Astrocyte of the hippocampus (primary cell): ENCODE measurements around the gene CROCC.
A peak's percentile ranks its signal among the peaks of the same experiment; 100 is the strongest.
"Not testable (repeated sequence)": the region's sequence is repeated elsewhere in the genome, so short reads cannot be mapped to it uniquely, and the experiment has no call there.

ENCODE experiments used
- DNase-seq: peaks from one replicate; pipeline ENCODE4 v3.0.0; 2011; ENCODE audit warnings: low read depth, low spot score

The CROCC gene

GRCh38 chr1:16936580-16936979 lies 14.8 kb downstream of the CROCC start:
- not testable (repeated sequence) for DNase-seq

DNA sequence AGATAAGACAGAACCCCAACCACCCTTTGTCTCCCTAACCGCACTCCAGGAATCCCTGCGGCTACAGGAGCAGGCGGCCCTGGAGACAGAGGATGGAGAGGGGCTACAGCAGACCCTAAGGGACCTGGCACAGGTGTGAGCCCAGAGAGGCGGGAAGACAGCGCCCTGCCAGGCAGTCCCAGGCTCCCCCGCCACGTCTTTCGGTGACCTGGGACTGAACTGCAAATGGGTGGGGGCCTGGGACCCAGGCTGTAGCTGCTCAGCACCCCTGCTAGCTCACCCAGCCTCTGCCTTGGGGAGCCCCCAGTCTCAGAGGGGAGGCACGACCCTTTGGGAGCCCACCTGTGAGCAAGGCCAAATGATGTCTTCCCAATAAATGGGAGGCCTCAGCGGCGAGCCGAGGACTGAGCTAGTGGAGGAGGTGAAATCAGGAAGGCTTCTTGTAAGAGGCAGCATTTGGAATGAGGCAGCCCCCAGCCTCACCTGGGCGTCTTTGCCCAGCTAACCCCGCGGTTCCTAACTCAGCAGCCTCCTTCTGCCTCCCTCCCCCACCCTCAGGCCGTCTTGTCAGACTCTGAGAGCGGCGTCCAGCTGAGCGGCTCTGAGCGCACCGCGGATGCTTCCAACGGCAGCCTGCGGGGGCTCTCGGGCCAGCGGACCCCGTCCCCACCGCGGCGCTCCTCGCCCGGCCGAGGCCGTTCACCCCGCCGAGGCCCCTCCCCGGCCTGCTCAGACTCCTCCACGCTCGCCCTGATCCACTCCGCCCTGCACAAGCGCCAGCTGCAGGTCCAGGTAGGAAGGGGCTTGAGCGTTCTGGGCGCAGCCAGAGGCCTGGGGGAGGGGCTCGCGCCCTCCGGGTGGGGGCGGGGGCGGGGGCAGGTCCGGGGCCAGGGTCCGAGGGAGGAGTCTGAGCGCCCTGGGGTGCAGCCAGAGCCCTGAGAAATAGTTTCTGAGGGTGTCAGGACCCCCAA lies 16.9 kb downstream of the CROCC start:
- no peak for DNase-seq

DNA sequence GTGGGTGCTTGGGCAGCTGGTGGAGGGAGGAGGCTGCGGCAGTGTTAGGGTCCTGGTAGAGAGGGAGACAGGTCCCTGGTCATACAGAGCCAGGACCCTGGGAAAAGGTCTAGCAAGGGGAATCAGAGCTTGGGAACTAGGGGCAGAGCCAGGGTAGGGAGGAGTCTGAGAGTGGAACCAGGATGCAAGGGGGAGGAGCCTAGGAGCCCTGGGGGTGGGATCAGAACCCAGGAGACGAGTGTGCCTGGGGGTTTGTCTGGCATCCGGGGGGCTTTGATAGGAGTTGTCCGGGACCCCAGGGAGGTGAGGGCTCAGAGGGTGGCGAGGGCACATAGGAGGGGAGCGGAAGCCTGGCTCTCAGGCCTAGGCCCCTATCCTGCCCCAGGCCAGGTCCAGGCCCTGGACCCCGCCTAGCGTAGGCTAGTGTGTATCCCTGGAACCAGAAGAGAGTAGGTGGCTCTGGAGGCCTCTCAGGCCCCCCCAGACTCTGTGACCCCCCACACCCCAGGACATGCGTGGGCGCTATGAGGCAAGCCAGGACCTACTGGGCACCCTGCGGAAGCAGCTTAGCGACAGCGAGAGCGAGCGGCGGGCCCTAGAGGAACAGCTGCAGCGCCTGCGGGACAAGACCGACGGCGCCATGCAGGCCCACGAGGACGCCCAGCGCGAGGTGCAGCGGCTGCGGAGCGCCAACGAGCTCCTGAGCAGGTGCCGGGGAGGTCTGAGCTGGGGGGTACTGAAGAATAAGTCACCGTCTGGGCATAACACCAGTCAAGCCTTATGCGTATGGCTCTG lies 17.9 kb downstream of the CROCC start:
- DNase-seq, result not testable (repeated sequence)

DNA sequence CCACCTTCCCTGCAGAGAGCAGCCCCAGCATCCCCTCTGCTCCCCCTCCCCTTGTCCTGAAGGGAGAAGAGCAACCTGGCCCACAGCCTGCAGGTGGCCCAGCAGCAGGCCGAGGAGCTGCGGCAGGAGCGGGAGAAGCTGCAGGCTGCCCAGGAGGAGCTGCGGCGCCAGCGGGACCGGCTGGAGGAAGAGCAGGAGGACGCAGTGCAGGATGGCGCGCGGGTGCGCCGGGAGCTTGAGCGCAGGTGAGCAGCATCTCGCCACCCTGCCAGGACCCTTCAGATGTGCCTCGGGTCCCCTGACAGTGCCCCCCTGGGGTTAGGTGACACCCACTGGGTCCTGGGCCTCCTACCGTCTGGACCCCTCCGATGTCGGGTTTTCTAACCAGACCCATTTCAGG lies 22.3 kb downstream of the CROCC start:
- no peak for DNase-seq

DNA sequence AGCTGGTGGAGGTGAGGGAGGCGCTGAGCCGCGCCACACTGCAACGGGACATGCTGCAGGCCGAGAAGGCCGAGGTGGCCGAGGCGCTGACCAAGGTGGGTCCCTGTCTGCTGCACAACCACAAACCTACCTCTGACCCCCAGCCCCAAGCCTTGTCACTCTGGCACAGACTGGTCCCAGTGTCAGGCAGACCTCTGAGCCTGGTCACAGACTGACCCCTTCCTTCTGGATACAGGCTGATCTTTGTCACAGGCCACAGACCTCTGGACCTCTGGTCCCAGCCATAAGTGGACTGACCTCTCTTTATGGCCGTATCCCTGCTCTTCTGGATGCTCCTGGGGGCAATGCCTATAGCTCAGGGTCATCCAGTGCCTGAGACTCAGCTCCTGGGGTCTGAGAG lies 23.8 kb downstream of the CROCC start:
- DNase-seq, result not testable (repeated sequence)

- DNase-seq, result not testable (repeated sequence)
Observed at GRCh38 chr1:16946185-16946584, 24.5 kb downstream of the CROCC start.

- no peak for DNase-seq
Observed at GRCh38 chr1:16946646-16947045, 24.9 kb downstream of the CROCC start.

DNA sequence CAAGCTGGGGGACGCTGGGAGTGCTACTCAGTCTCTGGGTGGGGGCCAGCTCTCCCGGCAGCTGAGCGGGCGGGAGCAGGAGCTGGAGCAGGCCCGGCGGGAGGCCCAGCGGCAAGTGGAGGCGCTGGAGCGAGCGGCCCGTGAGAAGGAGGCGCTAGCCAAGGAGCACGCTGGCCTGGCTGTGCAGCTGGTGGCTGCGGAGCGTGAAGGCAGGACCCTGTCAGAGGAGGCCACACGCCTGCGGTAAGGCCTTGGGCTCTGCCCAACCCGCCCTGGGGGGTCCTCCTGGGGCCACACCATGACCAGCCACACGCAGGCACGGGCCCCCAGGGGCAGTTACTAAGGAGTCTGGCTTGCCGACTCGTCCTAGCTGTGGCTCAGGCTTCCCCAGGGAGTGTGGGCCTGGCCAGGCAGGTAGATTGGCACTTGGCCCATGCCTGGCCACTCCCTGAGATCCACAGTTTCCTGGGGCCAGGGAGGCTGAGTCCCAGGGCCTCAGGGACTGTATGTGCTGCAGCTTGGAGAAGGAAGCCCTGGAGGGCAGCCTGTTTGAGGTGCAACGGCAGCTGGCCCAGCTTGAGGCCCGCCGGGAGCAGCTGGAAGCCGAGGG lies 26.7 kb downstream of the CROCC start:
- peak; percentile 42 for DNase-seq

DNA sequence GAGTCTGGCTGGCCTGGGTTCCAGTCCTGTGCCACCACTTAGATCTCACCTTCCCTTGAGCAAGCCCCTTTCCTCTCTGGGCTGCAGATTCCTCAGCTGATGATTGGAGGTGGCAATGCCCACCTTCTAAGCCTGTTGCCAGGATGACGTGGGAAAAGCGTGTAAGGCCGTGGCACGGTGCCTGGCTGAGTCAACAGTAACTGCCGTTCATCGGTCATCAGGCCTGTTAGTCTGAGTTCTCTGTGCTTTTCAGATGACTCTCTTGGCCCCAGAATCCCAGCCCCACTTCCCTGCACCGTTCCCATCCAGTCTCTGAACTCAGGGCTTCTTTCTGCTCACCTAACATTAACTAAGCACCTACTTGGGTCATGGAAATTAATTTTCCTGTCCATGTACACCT lies 27.3 kb downstream of the CROCC start:
- peak; percentile 84 for DNase-seq

DNA sequence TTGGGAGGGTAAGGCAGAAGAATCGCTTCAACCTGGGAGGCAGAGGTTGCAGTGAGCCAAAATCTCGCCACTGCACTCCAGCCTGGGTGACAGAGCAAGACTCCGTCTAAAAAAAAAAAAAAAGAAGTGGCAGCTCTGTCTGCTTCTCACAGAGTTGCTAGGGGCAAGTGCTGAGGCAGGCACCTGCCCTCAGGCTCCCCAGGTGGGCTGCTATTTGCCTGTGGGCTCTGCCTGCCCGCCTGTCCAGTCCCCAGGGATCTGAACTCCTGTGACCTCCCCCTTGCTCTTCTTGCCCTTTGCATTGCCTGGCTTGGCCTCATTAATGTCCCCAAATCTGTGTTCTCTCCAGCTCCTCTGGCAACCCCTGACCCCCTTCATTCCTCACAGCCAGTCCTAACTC lies 30.6 kb downstream of the CROCC start:
- DNase-seq, result not testable (repeated sequence)

DNA sequence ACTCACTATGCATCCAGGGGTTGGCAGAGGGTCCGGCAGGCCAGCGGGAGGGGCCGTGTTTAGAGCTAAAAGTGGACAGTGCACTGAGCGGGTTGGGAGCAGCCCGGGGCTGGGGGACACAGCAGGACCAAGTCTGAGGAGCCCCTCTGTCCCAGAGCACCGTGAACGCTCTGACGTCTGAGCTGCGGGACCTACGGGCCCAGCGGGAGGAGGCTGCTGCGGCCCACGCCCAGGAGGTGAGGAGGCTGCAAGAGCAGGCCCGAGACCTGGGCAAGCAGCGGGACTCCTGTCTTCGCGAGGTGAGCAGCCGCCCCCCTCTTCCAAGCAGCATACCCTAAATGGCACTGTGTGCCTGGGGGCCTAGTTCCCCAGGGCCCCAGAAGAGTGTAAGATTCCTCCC lies 32.8 kb downstream of the CROCC start:
- no peak for DNase-seq

- DNase-seq, result no peak
Observed at GRCh38 chr1:16955186-16955585, 33.5 kb downstream of the CROCC start.

DNA sequence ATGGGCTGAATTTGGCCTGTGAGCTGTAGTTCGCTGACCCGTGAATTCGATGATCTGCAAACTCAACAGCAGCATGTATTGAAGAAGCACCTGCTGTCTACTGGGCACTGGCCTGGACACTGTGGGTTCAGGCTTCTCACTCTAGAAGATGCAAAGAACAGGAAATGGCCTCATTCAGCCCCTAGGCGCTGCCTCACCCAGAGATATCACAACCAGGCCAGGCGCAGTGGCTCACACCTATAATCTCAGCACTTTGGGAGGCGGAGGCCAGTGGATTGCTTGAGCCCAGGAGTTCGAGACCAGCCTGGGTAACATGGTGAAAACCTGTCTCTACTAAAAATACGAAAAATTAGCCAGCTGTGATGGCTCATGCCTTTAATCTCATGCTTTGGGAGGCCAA lies 35.0 kb downstream of the CROCC start:
- no peak for DNase-seq

DNA sequence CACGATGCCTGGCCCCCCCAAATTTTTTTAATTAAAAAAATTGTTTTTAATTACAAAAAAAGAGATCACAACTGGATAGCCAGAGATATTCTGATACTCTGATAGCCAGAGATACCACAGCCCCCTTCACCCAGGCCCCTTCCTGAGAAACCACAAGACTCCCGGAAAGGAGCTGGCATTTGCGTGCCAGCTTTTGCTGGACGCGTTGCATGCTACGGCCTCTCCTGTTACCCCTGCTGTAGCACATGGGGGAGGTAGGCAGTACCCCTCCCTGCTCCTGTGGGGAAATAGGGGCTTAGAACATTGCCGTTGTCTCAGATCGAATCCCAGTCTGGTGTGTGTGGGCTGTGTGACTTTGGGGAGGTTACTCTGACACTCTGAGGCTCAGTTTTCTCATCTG lies 36.0 kb downstream of the CROCC start:
- no peak for DNase-seq

GRCh38 chr1:16958475-16958874 lies 36.7 kb downstream of the CROCC start:
- DNase-seq, result no peak

DNA sequence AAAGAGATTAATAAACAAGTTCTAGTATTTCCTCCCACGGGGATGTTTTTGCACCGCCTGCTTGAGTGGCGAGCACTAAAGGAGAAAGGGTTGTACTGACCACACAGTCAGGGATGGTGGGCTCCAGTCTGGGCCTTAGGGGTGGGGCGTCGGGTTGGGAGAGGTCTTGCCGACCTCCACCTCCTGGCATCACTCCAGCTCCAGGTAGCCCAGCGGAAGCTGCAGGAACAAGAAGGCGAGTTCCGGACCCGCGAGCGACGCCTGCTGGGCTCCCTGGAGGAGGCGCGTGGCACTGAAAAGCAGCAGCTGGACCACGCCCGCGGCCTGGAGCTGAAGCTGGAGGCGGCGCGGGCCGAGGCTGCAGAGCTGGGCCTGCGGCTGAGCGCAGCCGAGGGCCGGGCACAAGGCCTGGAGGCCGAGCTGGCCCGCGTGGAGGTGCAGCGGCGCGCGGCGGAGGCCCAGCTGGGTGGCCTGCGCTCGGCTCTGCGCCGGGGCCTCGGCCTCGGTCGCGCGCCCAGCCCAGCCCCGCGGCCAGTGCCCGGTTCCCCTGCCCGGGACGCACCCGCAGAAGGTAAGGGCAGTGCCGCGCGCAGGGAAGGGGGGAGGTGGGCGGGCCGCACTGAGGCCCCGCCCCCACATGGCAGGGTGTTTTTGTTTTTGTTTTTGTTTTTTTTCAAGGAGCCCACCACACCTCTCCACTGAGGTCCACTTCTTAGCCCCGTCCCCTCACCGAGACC lies 39.0 kb downstream of the CROCC start:
- peak; percentile 91 for DNase-seq

- no peak for DNase-seq
Observed at GRCh38 chr1:16961297-16962133, 39.8 kb downstream of the CROCC start.

DNA sequence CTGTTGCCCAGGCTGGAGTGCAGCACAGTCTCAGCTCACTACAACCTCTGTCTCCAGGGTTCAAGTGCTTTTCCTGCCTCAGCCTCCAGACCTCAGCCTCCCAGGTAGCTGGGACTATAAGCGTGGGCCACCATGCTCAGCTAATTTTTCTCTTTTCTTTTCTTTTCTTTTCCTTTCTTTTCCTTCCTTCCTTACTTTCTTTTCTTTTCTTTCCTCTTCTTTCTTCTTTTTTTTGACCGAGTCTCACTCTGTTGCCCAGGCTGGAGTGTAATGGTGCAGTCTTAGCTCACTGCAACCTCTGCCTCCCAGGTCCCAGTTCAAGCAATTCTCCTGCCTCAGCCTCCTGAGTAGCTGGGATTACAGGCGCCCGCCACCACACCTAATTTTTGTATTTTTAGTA lies 42.4 kb downstream of the CROCC start:
- DNase-seq, result not testable (repeated sequence)

- no peak for DNase-seq
Observed at GRCh38 chr1:16965486-16966067, 43.8 kb downstream of the CROCC start.

- no peak for DNase-seq
Observed at GRCh38 chr1:16966282-16966681, 44.6 kb downstream of the CROCC start.
